ENCODE data around the gene HSPA12A.

The HSPA12A gene

GRCh38 chr10:116742367-116743265 lies at the start of gene HSPA12A:
HSPA12A (minus strand) TSS chr10:116742566; CDS start chr10:116742469, 97 bp downstream.
- Histone ChIP-seq H3K9me3 (ENCODE audit: control insufficient read depth, insufficient read depth, low read length) (no peaks in the 10 kb centered on the region), H3K4me1 (ENCODE audit: insufficient read depth, low read length) (no peaks in the 10 kb centered on the region), H3K9ac (ENCODE audit: low read depth, low read length) (peak within 1 kb of the TSS; percentile 86), H3K36me3 (ENCODE audit: insufficient read depth, low read length) (no peaks in the 10 kb centered on the region)

GRCh38 chr10:116791241-116791640 lies 48.9 kb upstream of the HSPA12A start:
- peaks cover 3% of the 10 kb centered on the region; the same call in 1 of the 2 replicates for H3K4me1 ChIP-seq (ENCODE audit: insufficient read depth, low read length)
- H3K9me3 ChIP-seq (ENCODE audit: control insufficient read depth, insufficient read depth, low read length): no peaks in the 10 kb centered on the region
- no peak overlapping the region for H3K9ac ChIP-seq (ENCODE audit: low read depth, low read length)
- H3K36me3 ChIP-seq (ENCODE audit: insufficient read depth, low read length): no peaks in the 10 kb centered on the region

- Histone ChIP-seq H3K9ac (ENCODE audit: low read depth, low read length) (peak overlapping the region; percentile 44; the same call in 1 of the 2 replicates), H3K4me1 (ENCODE audit: insufficient read depth, low read length) (peaks cover 3% of the 10 kb centered on the region; the same call in 1 of the 2 replicates), H3K36me3 (ENCODE audit: insufficient read depth, low read length) (no peaks in the 10 kb centered on the region), H3K9me3 (ENCODE audit: control insufficient read depth, insufficient read depth, low read length) (no peaks in the 10 kb centered on the region)
These were observed 45.7 kb upstream of the HSPA12A start for GRCh38 chr10:116787893-116788665.

- no peaks in the 10 kb centered on the region for H3K9me3 ChIP-seq (ENCODE audit: control insufficient read depth, insufficient read depth, low read length)
- no peak overlapping the region for H3K9ac ChIP-seq (ENCODE audit: low read depth, low read length)
- peaks cover 3% of the 10 kb centered on the region; the same call in 1 of the 2 replicates for H3K4me1 ChIP-seq (ENCODE audit: insufficient read depth, low read length)
- H3K36me3 ChIP-seq (ENCODE audit: insufficient read depth, low read length): no peaks in the 10 kb centered on the region
These were observed 44.8 kb upstream of the HSPA12A start for GRCh38 chr10:116787053-116787659.

- Histone ChIP-seq H3K9ac (ENCODE audit: low read depth, low read length) (no peak overlapping the region), H3K9me3 (ENCODE audit: control insufficient read depth, insufficient read depth, low read length) (no peaks in the 10 kb centered on the region), H3K4me1 (ENCODE audit: insufficient read depth, low read length) (peaks cover 3% of the 10 kb centered on the region; the same call in 1 of the 2 replicates), H3K36me3 (ENCODE audit: insufficient read depth, low read length) (no peaks in the 10 kb centered on the region)
These were observed 43.5 kb upstream of the HSPA12A start for GRCh38 chr10:116785867-116786266.

GRCh38 chr10:116785282-116785681 lies 42.9 kb upstream of the HSPA12A start:
- Histone ChIP-seq H3K9me3 (ENCODE audit: control insufficient read depth, insufficient read depth, low read length) (no peaks in the 10 kb centered on the region), H3K4me1 (ENCODE audit: insufficient read depth, low read length) (peaks cover 3% of the 10 kb centered on the region; the same call in 1 of the 2 replicates), H3K36me3 (ENCODE audit: insufficient read depth, low read length) (no peaks in the 10 kb centered on the region), H3K9ac (ENCODE audit: low read depth, low read length) (no peak overlapping the region)

- no peaks in the 10 kb centered on the region for H3K36me3 ChIP-seq (ENCODE audit: insufficient read depth, low read length)
- H3K9ac ChIP-seq (ENCODE audit: low read depth, low read length): no peak overlapping the region
- no peaks in the 10 kb centered on the region for H3K9me3 ChIP-seq (ENCODE audit: control insufficient read depth, insufficient read depth, low read length)
- peaks cover 3% of the 10 kb centered on the region; the same call in 1 of the 2 replicates for H3K4me1 ChIP-seq (ENCODE audit: insufficient read depth, low read length)
These were observed 42.3 kb upstream of the HSPA12A start for GRCh38 chr10:116784651-116785050.

GRCh38 chr10:116784035-116784434 lies 41.7 kb upstream of the HSPA12A start:
- no peak overlapping the region for H3K9ac ChIP-seq (ENCODE audit: low read depth, low read length)
- H3K9me3 ChIP-seq (ENCODE audit: control insufficient read depth, insufficient read depth, low read length): no peaks in the 10 kb centered on the region
- H3K4me1 ChIP-seq (ENCODE audit: insufficient read depth, low read length): peaks cover 3% of the 10 kb centered on the region; the same call in 1 of the 2 replicates
- no peaks in the 10 kb centered on the region for H3K36me3 ChIP-seq (ENCODE audit: insufficient read depth, low read length)

- peaks cover 3% of the 10 kb centered on the region; the same call in 1 of the 2 replicates for H3K4me1 ChIP-seq (ENCODE audit: insufficient read depth, low read length)
- H3K9me3 ChIP-seq (ENCODE audit: control insufficient read depth, insufficient read depth, low read length): no peaks in the 10 kb centered on the region
- no peak overlapping the region for H3K9ac ChIP-seq (ENCODE audit: low read depth, low read length)
- H3K36me3 ChIP-seq (ENCODE audit: insufficient read depth, low read length): no peaks in the 10 kb centered on the region
These were observed 40.8 kb upstream of the HSPA12A start for GRCh38 chr10:116783011-116783655.

- Histone ChIP-seq H3K9me3 (ENCODE audit: control insufficient read depth, insufficient read depth, low read length) (no peaks in the 10 kb centered on the region), H3K4me1 (ENCODE audit: insufficient read depth, low read length) (no peaks in the 10 kb centered on the region), H3K9ac (ENCODE audit: low read depth, low read length) (no peak overlapping the region), H3K36me3 (ENCODE audit: insufficient read depth, low read length) (no peaks in the 10 kb centered on the region)
These were observed 39.1 kb upstream of the HSPA12A start for GRCh38 chr10:116781370-116781884.

- H3K4me1 ChIP-seq (ENCODE audit: insufficient read depth, low read length): no peaks in the 10 kb centered on the region
- no peak overlapping the region for H3K9ac ChIP-seq (ENCODE audit: low read depth, low read length)
- H3K9me3 ChIP-seq (ENCODE audit: control insufficient read depth, insufficient read depth, low read length): no peaks in the 10 kb centered on the region
- no peaks in the 10 kb centered on the region for H3K36me3 ChIP-seq (ENCODE audit: insufficient read depth, low read length)
These were observed 38.4 kb upstream of the HSPA12A start for GRCh38 chr10:116780691-116781205.

- no peak overlapping the region for H3K9ac ChIP-seq (ENCODE audit: low read depth, low read length)
- H3K4me1 ChIP-seq (ENCODE audit: insufficient read depth, low read length): peaks cover 5% of the 10 kb centered on the region; the same call in 1 of the 2 replicates
- H3K36me3 ChIP-seq (ENCODE audit: insufficient read depth, low read length): no peaks in the 10 kb centered on the region
These were observed 36.8 kb upstream of the HSPA12A start for GRCh38 chr10:116779076-116779687.

GRCh38 chr10:116777006-116777405 lies 34.6 kb upstream of the HSPA12A start:
- Histone ChIP-seq H3K36me3 (ENCODE audit: insufficient read depth, low read length) (no peaks in the 10 kb centered on the region), H3K9ac (ENCODE audit: low read depth, low read length) (no peak overlapping the region), H3K4me1 (ENCODE audit: insufficient read depth, low read length) (peaks cover 5% of the 10 kb centered on the region; the same call in 1 of the 2 replicates), H3K9me3 (ENCODE audit: control insufficient read depth, insufficient read depth, low read length) (no peaks in the 10 kb centered on the region)

More at GRCh38 chr10:116779076-116779687, 36.8 kb upstream of the HSPA12A start:
- H3K9me3 ChIP-seq (ENCODE audit: control insufficient read depth, insufficient read depth, low read length): no peaks in the 10 kb centered on the region

All from ES-I3 (cell line).